ENCODE results near the gene PPP1R27. TPM values are rescaled to one million over a fixed set of nuclear protein-coding genes. Genes with fewer than 3 reads are reported as not detected.

Gene PPP1R27
- total and polyA plus RNA-seq, 11 donors = not detected

DNA sequence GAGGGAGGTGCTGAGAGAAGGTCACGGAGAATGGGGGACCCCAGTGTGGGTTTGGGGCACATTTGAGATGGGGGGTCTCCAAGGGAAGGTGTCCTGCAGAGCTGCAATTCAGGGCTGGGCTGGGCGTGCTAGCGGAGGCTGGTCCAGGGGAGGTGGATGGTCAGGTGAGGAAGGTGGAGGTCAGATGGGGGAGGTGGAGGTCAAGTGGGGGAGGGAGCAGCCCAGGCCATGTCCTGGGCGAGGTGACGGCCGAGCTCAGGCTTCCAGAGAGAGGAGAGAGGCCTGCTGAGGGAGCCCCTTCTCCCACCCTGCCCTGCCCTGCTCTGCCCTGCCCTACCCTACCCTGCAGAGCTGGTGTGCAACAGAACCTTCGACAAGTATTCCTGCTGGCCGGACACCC, 24.4 kb downstream of the PPP1R27 start:
- TF ChIP-seq, protein P1, sequence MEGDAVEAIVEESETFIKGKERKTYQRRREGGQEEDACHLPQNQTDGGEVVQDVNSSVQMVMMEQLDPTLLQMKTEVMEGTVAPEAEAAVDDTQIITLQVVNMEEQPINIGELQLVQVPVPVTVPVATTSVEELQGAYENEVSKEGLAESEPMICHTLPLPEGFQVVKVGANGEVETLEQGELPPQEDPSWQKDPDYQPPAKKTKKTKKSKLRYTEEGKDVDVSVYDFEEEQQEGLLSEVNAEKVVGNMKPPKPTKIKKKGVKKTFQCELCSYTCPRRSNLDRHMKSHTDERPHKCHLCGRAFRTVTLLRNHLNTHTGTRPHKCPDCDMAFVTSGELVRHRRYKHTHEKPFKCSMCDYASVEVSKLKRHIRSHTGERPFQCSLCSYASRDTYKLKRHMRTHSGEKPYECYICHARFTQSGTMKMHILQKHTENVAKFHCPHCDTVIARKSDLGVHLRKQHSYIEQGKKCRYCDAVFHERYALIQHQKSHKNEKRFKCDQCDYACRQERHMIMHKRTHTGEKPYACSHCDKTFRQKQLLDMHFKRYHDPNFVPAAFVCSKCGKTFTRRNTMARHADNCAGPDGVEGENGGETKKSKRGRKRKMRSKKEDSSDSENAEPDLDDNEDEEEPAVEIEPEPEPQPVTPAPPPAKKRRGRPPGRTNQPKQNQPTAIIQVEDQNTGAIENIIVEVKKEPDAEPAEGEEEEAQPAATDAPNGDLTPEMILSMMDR (IDR thresholded peaks at IDR 0.05) = no peak
- peaks cover 0 to 47% (median 27%) of the 10 kb centered on the region in 9 donors for H3K27me3 ChIP-seq
- intact Hi-C loops (cut with DNase I) = no loop called here
- no peaks in the 10 kb centered on the region for H3K9me3 ChIP-seq
- DNase-seq (no peak), ATAC-seq (no peak)
- no peak overlapping the region for H3K4me3 ChIP-seq
- 68 to 81% (median 78%) methylated on average over 6 to 8 of the region's 8 CpGs for WGBS, 4 donors
- H3K4me1 ChIP-seq = no peaks in the 10 kb centered on the region
- no peaks in the 10 kb centered on the region for H3K36me3 ChIP-seq
- no peak overlapping the region for H3K27ac ChIP-seq

DNA sequence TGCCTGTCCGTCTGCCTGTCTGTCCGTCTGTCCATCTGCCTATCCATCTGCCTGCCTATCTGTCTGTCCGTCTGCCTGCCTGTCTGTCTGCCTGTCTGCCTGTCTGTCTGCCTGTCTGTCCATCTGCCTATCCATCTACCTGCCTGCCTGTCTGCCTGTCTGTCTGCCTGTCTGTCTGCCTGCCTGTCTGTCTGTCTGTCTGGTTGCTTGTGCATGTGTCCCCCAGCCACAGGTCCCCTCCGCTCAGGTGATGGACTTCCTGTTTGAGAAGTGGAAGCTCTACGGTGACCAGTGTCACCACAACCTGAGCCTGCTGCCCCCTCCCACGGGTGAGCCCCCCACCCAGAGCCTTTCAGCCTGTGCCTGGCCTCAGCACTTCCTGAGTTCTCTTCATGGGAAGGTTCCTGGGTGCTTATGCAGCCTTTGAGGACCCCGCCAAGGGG, 25.3 kb downstream of the PPP1R27 start:
- no peak for DNase-seq
- 75 to 79% (median 75%) methylated on average over 6 to 7 of the region's 7 CpGs for WGBS, 4 donors
- Histone ChIP-seq H3K27ac (no peak overlapping the region), H3K4me3 (no peak overlapping the region), H3K27me3 (peaks cover 4 to 56% (median 34%) of the 10 kb centered on the region in 9 donors), H3K36me3 (no peaks in the 10 kb centered on the region), H3K4me1 (peaks cover 0 to 7% (median under 1%) of the 10 kb centered on the region in 12 donors), H3K9me3 (no peaks in the 10 kb centered on the region)
- intact Hi-C loops (cut with DNase I) = no loop called here
- TF ChIP-seq, protein P1 (IDR thresholded peaks at IDR 0.05) = no peak
- no peak for TF ChIP-seq POLR2A (IDR thresholded peaks at IDR 0.05)
- no peak for ATAC-seq

DNA sequence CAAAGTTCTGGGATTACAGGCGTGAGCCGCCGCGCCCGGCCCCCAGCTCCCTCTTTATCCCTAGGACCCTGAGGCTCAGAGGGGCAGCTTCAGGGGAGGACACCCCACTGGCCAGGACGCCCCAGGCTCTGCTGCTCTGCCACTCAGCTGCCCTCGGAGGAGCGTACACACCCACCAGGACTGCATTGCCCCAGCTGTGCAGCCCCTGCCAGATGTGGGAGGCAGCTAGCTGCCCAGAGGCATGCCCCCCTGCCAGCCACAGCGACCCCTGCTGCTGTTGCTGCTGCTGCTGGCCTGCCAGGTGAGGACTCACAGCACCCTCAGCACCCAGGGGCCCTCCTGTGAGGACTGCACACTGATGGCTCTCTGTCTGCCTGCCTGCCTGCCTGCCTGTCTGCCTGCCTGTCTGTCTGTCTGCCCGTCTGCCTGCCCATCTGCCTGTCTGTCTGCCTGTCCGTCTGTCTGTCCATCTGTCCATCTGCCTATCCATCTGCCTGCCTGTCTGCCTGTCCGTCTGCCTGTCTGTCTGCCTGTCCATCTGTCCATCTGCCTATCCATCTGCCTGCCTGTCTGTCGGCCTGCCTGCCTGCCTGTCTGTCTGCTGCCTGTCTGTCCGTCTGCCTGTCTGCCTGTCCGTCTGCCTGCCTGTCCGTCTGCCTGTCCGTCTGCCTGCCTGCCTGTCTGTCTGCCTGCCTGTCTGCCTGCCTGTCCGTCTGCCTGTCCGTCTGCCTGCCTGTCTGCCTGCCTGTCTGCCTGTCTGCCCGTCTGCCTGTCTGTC, 25.9 kb downstream of the PPP1R27 start:
- 70 to 81% (median 75%) methylated on average over 14 to 20 of the region's 20 CpGs for WGBS, 4 donors
- ATAC-seq (no peak), DNase-seq (no peak)
- Histone ChIP-seq H3K4me1 (peaks cover 0 to 13% (median 1%) of the 10 kb centered on the region in 12 donors), H3K9me3 (no peaks in the 10 kb centered on the region), H3K27ac (no peak overlapping the region), H3K27me3 (peaks cover 10 to 62% (median 40%) of the 10 kb centered on the region in 9 donors), H3K36me3 (no peaks in the 10 kb centered on the region), H3K4me3 (no peak overlapping the region)
- intact Hi-C loops (cut with DNase I) = no loop called here
- TF ChIP-seq, protein P1 (IDR thresholded peaks at IDR 0.05) = no peak
- no peak for TF ChIP-seq POLR2A (IDR thresholded peaks at IDR 0.05)

DNA sequence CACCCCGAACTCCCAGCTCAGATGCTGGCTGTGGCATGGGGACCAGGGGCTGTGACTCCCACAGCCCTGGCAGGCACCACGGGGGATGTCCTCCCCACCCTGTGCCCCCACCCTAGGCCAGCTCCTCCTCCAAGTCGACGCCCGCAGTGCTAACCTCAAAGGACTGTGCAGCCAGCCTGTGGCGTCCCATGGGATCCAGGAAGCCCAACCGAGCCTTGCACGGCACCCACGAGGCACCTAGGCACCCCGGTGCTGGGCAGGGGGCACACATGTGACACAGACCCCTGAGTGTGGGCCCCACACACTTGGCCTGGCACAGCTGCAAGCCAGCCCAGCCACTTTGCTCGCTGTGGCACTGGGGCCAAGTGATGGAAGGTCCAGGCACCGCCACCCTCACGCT, 27.0 kb downstream of the PPP1R27 start:
- H3K4me3 ChIP-seq = no peak overlapping the region
- H3K4me1 ChIP-seq = peaks cover 0 to 21% (median 1%) of the 10 kb centered on the region in 12 donors
- no peaks in the 10 kb centered on the region for H3K9me3 ChIP-seq
- 66 to 74% (median 71%) methylated on average over 12 to 13 of the region's 13 CpGs for WGBS, 4 donors
- intact Hi-C loops (cut with DNase I) = no loop called here
- H3K36me3 ChIP-seq = no peaks in the 10 kb centered on the region
- H3K27me3 ChIP-seq = peaks cover 15 to 66% (median 51%) of the 10 kb centered on the region in 9 donors
- no peak for ATAC-seq
- TF ChIP-seq, protein P1 (IDR thresholded peaks at IDR 0.05) = no peak
- no peak for TF ChIP-seq POLR2A (IDR thresholded peaks at IDR 0.05)
- H3K27ac ChIP-seq = no peak overlapping the region
- DNase-seq = no peak

Measured in heart left ventricle (tissue), 16 donors.